CD4-positive, alpha-beta T cell (primary cell): ENCODE results near the gene ORM2. TPM values are rescaled to one million over a fixed set of nuclear protein-coding genes. Genes with fewer than 3 reads are reported as not detected.

Experiments used
- ATAC-seq: fragments of 200-7000 bp; cut with Tn5 transposase; one replicate; pipeline ENCODE4 v1.10.0; 2022; ENCODE audit warnings: mild to moderate bottlenecking; ENCODE audit not compliant: poor library complexity
- CTCF ChIA-PET: fragments of 350-600 bp; sonication (Branson Sonifier 250); formaldehyde crosslinking; loops from one replicate; lab custom pipeline; 2021; ENCODE audit warnings: antibody characterized with exemption, inconsistent platforms; lab: Charles Lee
- POLR2A ChIA-PET: fragments of 350-600 bp; sonication (Branson Sonifier 250); formaldehyde crosslinking; loops from one replicate; lab custom pipeline; 2021; ENCODE audit warnings: antibody characterized with exemption, inconsistent platforms; lab: Charles Lee
- DNase-seq, 14 experiments: peaks; one replicate each; pipeline ENCODE4 v3.0.0-alpha.2; 2013 to 2020; ENCODE audit warnings: mixed read lengths in 2 of 14
- H3K27ac ChIP-seq, 2 donors: one replicate each; pipeline versions ENCODE4 v1.5.1 to v1.7.0; 2013; ENCODE audit warnings: low read length in 2 of 2, low read depth in 1 of 2, mild to moderate bottlenecking in 1 of 2
- H3K27me3 ChIP-seq, 2 experiments: 1 replicate in 1 of 2; 2 replicates in 1 of 2; pipeline versions ENCODE4 v1.6.1 to v1.7.0; 2013; ENCODE audit warnings: low read length in 2 of 2, control low read depth in 1 of 2, mild to moderate bottlenecking in 1 of 2, moderate library complexity in 1 of 2; ENCODE audit not compliant: insufficient read depth in 2 of 2, control insufficient read depth in 1 of 2
- H3K36me3 ChIP-seq: one replicate; pipeline ENCODE4 v1.6.1; 2013; ENCODE audit warnings: low read length, control low read depth; ENCODE audit not compliant: insufficient read depth
- H3K4me1 ChIP-seq: one replicate; pipeline ENCODE4 v1.6.1; 2013; ENCODE audit warnings: low read length, control low read depth; ENCODE audit not compliant: insufficient read depth
- H3K4me3 ChIP-seq: one replicate; pipeline ENCODE4 v1.5.1; 2013; ENCODE audit warnings: mild to moderate bottlenecking, low read length, moderate library complexity
- H3K9me3 ChIP-seq, 2 experiments: 1 replicate in 1 of 2; 2 replicates in 1 of 2; pipeline versions ENCODE4 v1.6.1 to v1.7.0; 2013; ENCODE audit warnings: low read length in 2 of 2, mild to moderate bottlenecking in 2 of 2, control low read depth in 1 of 2, moderate library complexity in 1 of 2; ENCODE audit not compliant: control insufficient read depth in 1 of 2, insufficient read depth in 1 of 2
- H3K27ac Mint-ChIP-seq: one replicate; pipeline ENCODE4 v1.8.0; 2020; ENCODE audit warnings: mixed read lengths
- H3K27me3 Mint-ChIP-seq: one replicate; pipeline ENCODE4 v1.8.0; 2021; ENCODE audit warnings: mixed read lengths
- H3K36me3 Mint-ChIP-seq: one replicate; pipeline ENCODE4 v1.8.0; 2021; ENCODE audit warnings: low read depth, mixed read lengths
- H3K4me1 Mint-ChIP-seq: one replicate; pipeline ENCODE4 v1.8.0; 2021; ENCODE audit warnings: low read depth, mixed read lengths
- H3K4me3 Mint-ChIP-seq: one replicate; pipeline ENCODE4 v1.8.0; 2020; ENCODE audit warnings: mild to moderate bottlenecking, mixed read lengths
- H3K9me3 Mint-ChIP-seq: one replicate; pipeline ENCODE4 v1.8.0; 2020; ENCODE audit warnings: mixed read lengths
- intact Hi-C, 2 experiments: fragments of 100-400 bp; cut with DNase I in 1 of 2; cut with micrococcal nuclease in 1 of 2; formaldehyde crosslinking; loops; one replicate each; pipeline versions ENCODE4 v1.15.1 to v1.9.0; 2023 to 2025; cut with DNase I, micrococcal nuclease
- total RNA-seq, 174 experiments: library from RNA in 2 of 174; stranded (reverse) in 2 of 174; gene quantifications; one replicate each; pipeline ENCODE4 v1.2.3 and lab custom pipeline; 2021 to 2026
- TF ChIP-seq, protein P1 (sequence below): fragments of 200-600 bp; IDR thresholded peaks from one replicate; pipeline ENCODE4 v1.8.0; 2022; ENCODE audit warnings: antibody characterized with exemption, mild to moderate bottlenecking

The ORM2 gene
- total RNA-seq, 2 experiments from 2014 or later = not detected

DNA sequence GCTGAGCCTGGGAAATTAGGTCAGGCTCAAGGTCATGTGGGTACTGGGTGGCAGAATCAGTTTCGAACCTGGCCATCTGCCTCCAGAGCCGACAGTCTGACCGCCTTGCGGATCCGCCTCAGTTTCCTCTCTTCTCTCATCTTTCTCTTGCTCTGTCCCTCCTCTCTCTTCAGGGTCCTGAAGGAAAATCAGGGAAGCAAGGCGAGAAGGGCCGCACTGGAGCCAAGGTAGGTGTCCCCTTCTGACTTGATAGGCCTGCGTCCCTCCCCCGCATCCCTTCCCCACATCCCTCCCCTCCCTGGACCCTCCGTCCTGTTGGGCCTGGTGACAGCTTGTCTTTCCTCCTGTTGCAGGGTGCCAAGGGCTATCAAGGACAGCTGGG lies 47.6 kb upstream of the ORM2 start:
- no peaks in the 10 kb centered on the region for H3K27me3 ChIP-seq
- CTCF ChIA-PET = no interaction called here
- DNase-seq (peak in 1 of 14 experiments; percentile 1), ATAC-seq (no peak)
- intact Hi-C loops = no loop called here
- TF ChIP-seq, protein P1, sequence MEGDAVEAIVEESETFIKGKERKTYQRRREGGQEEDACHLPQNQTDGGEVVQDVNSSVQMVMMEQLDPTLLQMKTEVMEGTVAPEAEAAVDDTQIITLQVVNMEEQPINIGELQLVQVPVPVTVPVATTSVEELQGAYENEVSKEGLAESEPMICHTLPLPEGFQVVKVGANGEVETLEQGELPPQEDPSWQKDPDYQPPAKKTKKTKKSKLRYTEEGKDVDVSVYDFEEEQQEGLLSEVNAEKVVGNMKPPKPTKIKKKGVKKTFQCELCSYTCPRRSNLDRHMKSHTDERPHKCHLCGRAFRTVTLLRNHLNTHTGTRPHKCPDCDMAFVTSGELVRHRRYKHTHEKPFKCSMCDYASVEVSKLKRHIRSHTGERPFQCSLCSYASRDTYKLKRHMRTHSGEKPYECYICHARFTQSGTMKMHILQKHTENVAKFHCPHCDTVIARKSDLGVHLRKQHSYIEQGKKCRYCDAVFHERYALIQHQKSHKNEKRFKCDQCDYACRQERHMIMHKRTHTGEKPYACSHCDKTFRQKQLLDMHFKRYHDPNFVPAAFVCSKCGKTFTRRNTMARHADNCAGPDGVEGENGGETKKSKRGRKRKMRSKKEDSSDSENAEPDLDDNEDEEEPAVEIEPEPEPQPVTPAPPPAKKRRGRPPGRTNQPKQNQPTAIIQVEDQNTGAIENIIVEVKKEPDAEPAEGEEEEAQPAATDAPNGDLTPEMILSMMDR = no peak
- no peak overlapping the region for H3K27ac ChIP-seq
- H3K27me3 Mint-ChIP-seq = no peaks in the 10 kb centered on the region
- H3K36me3 ChIP-seq = no peaks in the 10 kb centered on the region
- H3K4me1 ChIP-seq = no peaks in the 10 kb centered on the region
- no peaks in the 10 kb centered on the region for H3K9me3 Mint-ChIP-seq
- POLR2A ChIA-PET = no interaction called here
- H3K4me1 Mint-ChIP-seq = no peaks in the 10 kb centered on the region
- H3K9me3 ChIP-seq = no peaks in the 10 kb centered on the region
- H3K27ac Mint-ChIP-seq = no peak overlapping the region
- no peaks in the 10 kb centered on the region for H3K36me3 Mint-ChIP-seq
- no peak overlapping the region for H3K4me3 ChIP-seq
- H3K4me3 Mint-ChIP-seq = no peak overlapping the region

DNA sequence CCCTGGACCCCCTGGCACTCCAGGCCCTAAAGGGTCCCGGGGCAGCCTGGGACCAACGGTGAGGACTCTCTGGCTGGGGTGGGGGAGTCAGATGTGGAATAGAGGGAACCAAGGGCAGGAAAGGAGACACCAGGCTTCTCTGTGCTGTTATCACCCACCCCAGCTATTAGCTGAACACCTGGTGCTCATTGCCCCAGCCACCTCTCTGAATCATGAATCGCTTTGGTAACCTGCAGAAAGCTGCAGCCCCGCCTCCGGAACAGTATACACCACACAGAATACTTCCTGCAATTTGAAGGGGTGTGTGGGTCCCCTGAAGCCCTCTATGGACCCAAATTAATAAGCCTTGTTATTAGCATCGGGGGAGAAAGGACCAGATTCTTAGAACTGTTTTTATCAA lies 47.2 kb upstream of the ORM2 start:
- H3K4me1 ChIP-seq = no peaks in the 10 kb centered on the region

DNA sequence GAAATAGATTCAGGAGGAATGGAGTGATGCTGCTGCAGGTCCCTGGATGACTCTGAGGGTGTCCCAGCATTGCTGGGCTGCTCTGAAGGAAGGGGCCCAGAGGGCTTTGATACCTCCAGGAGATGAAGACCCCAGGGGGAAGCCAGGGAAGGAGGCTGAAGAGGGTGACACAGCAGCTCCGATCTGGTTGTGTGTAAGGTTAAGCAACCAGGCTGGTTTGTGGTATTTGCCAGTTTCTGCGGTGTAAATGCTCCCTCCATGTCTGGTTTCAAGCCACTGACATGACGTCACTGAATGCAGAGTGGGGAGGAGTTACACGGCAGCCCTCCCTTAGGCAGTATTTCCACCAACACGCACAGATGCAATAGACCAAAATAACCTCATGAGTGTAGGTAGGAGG lies 46.7 kb upstream of the ORM2 start:
- peak in 2 of 14 experiments; percentile 24 to 34 for DNase-seq

More for the DNA sequence above, 47.2 kb upstream of the ORM2 start:
- DNase-seq (no peak), ATAC-seq (no peak)
- Mint-ChIP-seq H3K36me3 (no peaks in the 10 kb centered on the region), H3K4me1 (no peaks in the 10 kb centered on the region), H3K9me3 (no peaks in the 10 kb centered on the region), H3K27ac (no peak overlapping the region), H3K4me3 (no peak overlapping the region), H3K27me3 (no peaks in the 10 kb centered on the region)
- Histone ChIP-seq H3K4me3 (no peak overlapping the region), H3K36me3 (no peaks in the 10 kb centered on the region), H3K27ac (no peak overlapping the region), H3K27me3 (no peaks in the 10 kb centered on the region), H3K9me3 (no peaks in the 10 kb centered on the region)
- ChIA-PET POLR2A (no interaction called here), CTCF (no interaction called here)
- intact Hi-C loops = no loop called here
- TF ChIP-seq, protein P1 = no peak

More for the DNA sequence above, 46.7 kb upstream of the ORM2 start:
- ChIA-PET POLR2A (no interaction called here), CTCF (no interaction called here)
- H3K27me3 ChIP-seq = no peaks in the 10 kb centered on the region
- no peak overlapping the region for H3K27ac ChIP-seq
- Mint-ChIP-seq H3K36me3 (no peaks in the 10 kb centered on the region), H3K27ac (no peak overlapping the region), H3K27me3 (no peaks in the 10 kb centered on the region), H3K4me3 (no peak overlapping the region), H3K4me1 (no peaks in the 10 kb centered on the region), H3K9me3 (no peaks in the 10 kb centered on the region)
- no peaks in the 10 kb centered on the region for H3K9me3 ChIP-seq
- TF ChIP-seq, protein P1 = no peak
- H3K4me1 ChIP-seq = no peaks in the 10 kb centered on the region
- intact Hi-C loops = no loop called here
- no peaks in the 10 kb centered on the region for H3K36me3 ChIP-seq
- no peak overlapping the region for H3K4me3 ChIP-seq
- ATAC-seq = peak; percentile 55
